Liver (tissue), 9 donors: ENCODE data around the gene DISC1. TPM values are rescaled to one million over a fixed set of nuclear protein-coding genes. Genes with fewer than 3 reads are reported as not detected.

ENCODE experiments used
- DNase-seq: peaks from one replicate; pipeline ENCODE4 v3.0.0-alpha.2; 2017; ENCODE audit warnings: low spot score
- H3K27ac ChIP-seq, 2 donors: one replicate each; pipeline ENCODE4 v1.7.0; 2013; ENCODE audit warnings: inconsistent platforms in 2 of 2, low read length in 2 of 2, control low read depth in 1 of 2, low read depth in 1 of 2, mild to moderate bottlenecking in 1 of 2
- H3K27me3 ChIP-seq, 4 donors: one replicate each; pipeline versions ENCODE4 v1.6.1 to v1.7.0; 2013; ENCODE audit warnings: low read length in 3 of 4, inconsistent platforms in 1 of 4, mild to moderate bottlenecking in 1 of 4, moderate library complexity in 1 of 4; ENCODE audit not compliant: control insufficient read depth in 4 of 4, insufficient read depth in 4 of 4
- H3K36me3 ChIP-seq, 4 donors: one replicate each; pipeline versions ENCODE4 v1.6.1 to v1.7.0; 2013; ENCODE audit warnings: low read length in 3 of 4, mild to moderate bottlenecking in 3 of 4, low read depth in 1 of 4, moderate library complexity in 1 of 4; ENCODE audit not compliant: control insufficient read depth in 4 of 4, insufficient read depth in 3 of 4
- H3K4me1 ChIP-seq, 4 donors: one replicate each; pipeline versions ENCODE4 v1.6.1 to v1.7.0; 2013; ENCODE audit warnings: low read length in 3 of 4, mild to moderate bottlenecking in 3 of 4, moderate library complexity in 1 of 4; ENCODE audit not compliant: control insufficient read depth in 4 of 4, insufficient read depth in 4 of 4
- H3K4me3 ChIP-seq, 3 donors: one replicate each; pipeline versions ENCODE4 v1.6.1 to v1.7.0; 2013; ENCODE audit warnings: low read length in 3 of 3, control low read depth in 1 of 3, low read depth in 1 of 3, mild to moderate bottlenecking in 1 of 3
- H3K9ac ChIP-seq, 2 donors: one replicate each; pipeline ENCODE4 v1.7.0; 2013; ENCODE audit warnings: low read length in 2 of 2, mild to moderate bottlenecking in 2 of 2, moderate library complexity in 2 of 2, control low read depth in 1 of 2, low read depth in 1 of 2
- H3K9me3 ChIP-seq, 4 donors: one replicate each; pipeline versions ENCODE4 v1.6.1 to v1.7.0; 2013; ENCODE audit warnings: low read length in 3 of 4; ENCODE audit not compliant: control insufficient read depth in 4 of 4
- ATF3 ChIP-seq: IDR thresholded peaks from 2 replicates; pipeline ENCODE4 v1.6.1; 2016; ENCODE audit warnings: antibody characterized with exemption
- CTCF ChIP-seq: fragments of 150-350 bp; IDR thresholded peaks from 2 replicates; pipeline ENCODE4 v1.5.1; 2017; ENCODE audit warnings: improper control_type of control experiment, low read depth, low read length; ENCODE audit not compliant: missing input control
- EGR1 ChIP-seq, 2 donors: IDR thresholded peaks; 2 replicates each; pipeline ENCODE4 v1.6.1; 2016 to 2018; ENCODE audit warnings: antibody characterized with exemption in 2 of 2, low read depth in 2 of 2
- FOXA1 ChIP-seq: IDR thresholded peaks from 2 replicates; pipeline ENCODE4 v1.6.1; 2016; ENCODE audit warnings: antibody characterized with exemption
- FOXA2 ChIP-seq: IDR thresholded peaks from 2 replicates; pipeline ENCODE4 v1.6.1; 2016; ENCODE audit warnings: antibody characterized with exemption
- GABPA ChIP-seq, 2 donors: IDR thresholded peaks in 1 of 2; conservative IDR thresholded peaks in 1 of 2; 2 replicates each; pipeline ENCODE4 v1.6.1; 2016; ENCODE audit warnings: antibody characterized with exemption in 2 of 2, mild to moderate bottlenecking in 1 of 2, moderate library complexity in 1 of 2
- HNF4A ChIP-seq, 2 donors: conservative IDR thresholded peaks; 2 replicates each; pipeline ENCODE4 v1.6.1; 2016; ENCODE audit warnings: antibody characterized with exemption in 2 of 2, mild to moderate bottlenecking in 2 of 2
- JUND ChIP-seq, 2 donors: IDR thresholded peaks; 2 replicates each; pipeline ENCODE4 v1.6.1; 2016; ENCODE audit warnings: antibody characterized with exemption in 2 of 2
- MAX ChIP-seq: IDR thresholded peaks from 2 replicates; pipeline ENCODE4 v1.6.1; 2016; ENCODE audit warnings: antibody characterized with exemption
- NR2F2 ChIP-seq: IDR thresholded peaks from 2 replicates; pipeline ENCODE4 v1.6.1; 2016; ENCODE audit warnings: antibody characterized with exemption
- RAD21 ChIP-seq, 2 donors: IDR thresholded peaks; 2 replicates each; pipeline ENCODE4 v1.6.1; 2016; ENCODE audit warnings: antibody characterized with exemption in 2 of 2, mild to moderate bottlenecking in 2 of 2
- REST ChIP-seq: IDR thresholded peaks from 2 replicates; pipeline ENCODE4 v1.6.1; 2016; ENCODE audit warnings: antibody characterized with exemption, mild to moderate bottlenecking
- SP1 ChIP-seq: IDR thresholded peaks from 2 replicates; pipeline ENCODE4 v1.6.1; 2018; ENCODE audit warnings: antibody characterized with exemption, mild to moderate bottlenecking
- YY1 ChIP-seq: IDR thresholded peaks from 2 replicates; pipeline ENCODE4 v1.6.1; 2016; ENCODE audit warnings: antibody characterized with exemption, mild to moderate bottlenecking
- ZBTB33 ChIP-seq: IDR thresholded peaks from 2 replicates; pipeline ENCODE4 v1.6.1; 2016; ENCODE audit warnings: antibody characterized with exemption
- WGBS: extraction: QIAGEN DNeasy Blood & Tissue Kit; methylation state at CpG from one replicate; pipeline ENCODE4 v1.1.7; 2013; 5-methylcytosine and 5-hydroxymethylcytosine counted together
- polyA plus RNA-seq, 2 donors: library from polyadenylated mRNA; stranded (reverse) in 1 of 2; unstranded in 1 of 2; fragments of 200-250 nt in 1 of 2; fragments of >200 nt in 1 of 2; fragmentation: Nextera tagmentation in 1 of 2; extraction: Ambion mirVana in 1 of 2; gene quantifications; one replicate each; pipeline versions ENCODE4 v1.2.1 to v1.2.3, GENCODE V29; 2013 to 2015
- total RNA-seq, 2 donors: library from RNA; depleted of rRNA; stranded (reverse); fragments of >200 nt; gene quantifications; one replicate each; pipeline ENCODE4 v1.2.3, GENCODE V29; 2014
- donor health status: healthy.
- donor health status: healthy.
- donor health status: healthy.
- donor health status: healthy.
- donor health status: healthy.

Gene DISC1
- total and polyA plus RNA-seq, 4 donors, result 0.45 to 6.3 (median 2.3) TPM

GRCh38 chr1:231872461-231872910 lies 245.9 kb downstream of the DISC1 start:
- Histone ChIP-seq H3K36me3 (no peaks in the 10 kb centered on the region), H3K4me3 (no peak overlapping the region), H3K9me3 (peaks cover 0 to 6% (median 3%) of the 10 kb centered on the region in 4 donors), H3K9ac (no peak overlapping the region), H3K27ac (no peak overlapping the region), H3K27me3 (no peaks in the 10 kb centered on the region), H3K4me1 (no peaks in the 10 kb centered on the region)
- DNase-seq, result no peak
- 91% methylated on average over 1 of the region's 1 CpG for WGBS
- TF ChIP-seq HNF4A (conservative IDR thresholded peaks at IDR 0.05) (no peak), ZBTB33 (no peak), SP1 (no peak), JUND (IDR thresholded peaks at IDR 0.05) (no peak), RAD21 (IDR thresholded peaks at IDR 0.05) (no peak), NR2F2 (no peak)

- Histone ChIP-seq H3K9me3 (peaks cover 0 to 6% (median 3%) of the 10 kb centered on the region in 4 donors), H3K36me3 (no peaks in the 10 kb centered on the region), H3K4me1 (no peaks in the 10 kb centered on the region), H3K27ac (no peak overlapping the region), H3K27me3 (peaks cover 0 to 4% (median 0%) of the 10 kb centered on the region in 4 donors), H3K9ac (no peak overlapping the region), H3K4me3 (no peak overlapping the region)
- WGBS, result 82% methylated on average over 1 of the region's 1 CpG
- no peak for DNase-seq
- TF ChIP-seq FOXA2 (no peak), FOXA1 (no peak), RAD21 (IDR thresholded peaks at IDR 0.05) (no peak), MAX (no peak), SP1 (no peak), GABPA (IDR thresholded peaks at IDR 0.05 in 1 of 2, conservative IDR thresholded peaks at IDR 0.05 in 1 of 2) (no peak), YY1 (no peak), ATF3 (no peak), HNF4A (conservative IDR thresholded peaks at IDR 0.05) (no peak), CTCF (no peak), REST (no peak), EGR1 (IDR thresholded peaks at IDR 0.05; ENCODE audit: low read depth in 2 of 2) (no peak)
These were observed 252.1 kb downstream of the DISC1 start for GRCh38 chr1:231878737-231879136.
